Measurements from ENCODE around the gene RAB21. TPM values are rescaled to one million over a fixed set of nuclear protein-coding genes. Genes with fewer than 3 reads are reported as not detected.

Gene RAB21
- total and polyA plus RNA-seq, 2 of the 13 experiments (the other 11 are each of a cell fraction or from before 2014, with no cell fraction given), result 4.4 to 50.9 TPM

DNA sequence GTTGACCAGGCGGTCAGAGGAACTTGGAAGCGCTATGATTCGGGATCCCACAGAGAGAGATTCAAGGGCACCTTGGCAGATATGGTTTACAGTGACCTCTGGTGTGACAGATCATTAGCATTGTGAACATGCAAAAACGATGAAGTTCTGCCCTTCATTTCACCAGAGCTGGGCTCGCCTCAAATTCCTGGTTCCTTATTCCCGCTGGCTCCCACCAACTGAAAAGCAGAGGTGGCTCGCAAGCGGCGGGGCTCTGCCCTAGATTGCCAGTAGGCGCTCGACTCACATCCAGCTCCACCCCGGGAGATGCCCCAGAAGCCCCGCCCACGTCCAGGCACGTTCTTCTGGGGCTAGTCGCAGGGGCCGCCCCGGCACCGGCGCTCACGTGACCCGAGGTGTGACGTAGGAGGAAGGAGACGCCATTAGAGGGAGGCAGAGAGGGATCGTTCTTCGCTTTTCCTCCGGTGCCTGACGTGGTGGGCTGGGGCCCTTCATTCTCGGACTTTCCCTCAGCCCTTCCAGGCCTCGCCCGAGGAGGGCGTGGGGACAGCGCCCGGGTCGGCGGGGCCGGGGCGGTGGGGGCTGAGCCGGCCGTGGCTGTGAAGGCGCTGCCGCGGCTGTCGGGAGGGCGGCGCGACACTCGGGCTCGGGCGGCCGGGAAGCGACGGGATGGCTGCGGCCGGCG lies at the start of gene RAB21 (continued):
- peak; percentile 79 for TF ChIP-seq HIVEP1 (CRISPR knock-in tag; IDR thresholded peaks at IDR 0.05)
- TF ChIP-seq, protein P1, sequence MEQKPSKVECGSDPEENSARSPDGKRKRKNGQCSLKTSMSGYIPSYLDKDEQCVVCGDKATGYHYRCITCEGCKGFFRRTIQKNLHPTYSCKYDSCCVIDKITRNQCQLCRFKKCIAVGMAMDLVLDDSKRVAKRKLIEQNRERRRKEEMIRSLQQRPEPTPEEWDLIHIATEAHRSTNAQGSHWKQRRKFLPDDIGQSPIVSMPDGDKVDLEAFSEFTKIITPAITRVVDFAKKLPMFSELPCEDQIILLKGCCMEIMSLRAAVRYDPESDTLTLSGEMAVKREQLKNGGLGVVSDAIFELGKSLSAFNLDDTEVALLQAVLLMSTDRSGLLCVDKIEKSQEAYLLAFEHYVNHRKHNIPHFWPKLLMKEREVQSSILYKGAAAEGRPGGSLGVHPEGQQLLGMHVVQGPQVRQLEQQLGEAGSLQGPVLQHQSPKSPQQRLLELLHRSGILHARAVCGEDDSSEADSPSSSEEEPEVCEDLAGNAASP (CRISPR knock-in tag; IDR thresholded peaks at IDR 0.05; ENCODE audit: borderline replicate concordance), result no peak
- no peak for TF ChIP-seq MTF2 (CRISPR knock-in tag; IDR thresholded peaks at IDR 0.05; ENCODE audit: borderline replicate concordance)
- peak; percentile 55 for TF ChIP-seq KDM4B (CRISPR knock-in tag; IDR thresholded peaks at IDR 0.05)
- TF ChIP-seq ZC3H4 (CRISPR knock-in tag; IDR thresholded peaks at IDR 0.05; ENCODE audit: borderline replicate concordance), result no peak
- peak; percentile 82 for TF ChIP-seq ZNF501 (CRISPR knock-in tag; IDR thresholded peaks at IDR 0.05)
- TF ChIP-seq ZNF597 (CRISPR knock-in tag; IDR thresholded peaks at IDR 0.05), result no peak
- TF ChIP-seq ZFX (CRISPR knock-in tag; IDR thresholded peaks at IDR 0.05; ENCODE audit: low read depth), result peak; percentile 79
- peak; percentile 81; the same call in 1 of the 2 replicates for TF ChIP-seq ZSCAN21 (CRISPR knock-in tag; IDR thresholded peaks at IDR 0.05; ENCODE audit: borderline replicate concordance)
- 0 out of 2 replicates have a peak, but pooled peaks have one; percentile 48 for TF ChIP-seq DNMT1 (CRISPR knock-in tag; IDR thresholded peaks at IDR 0.05)
- 0 out of 2 replicates have a peak, but pooled peaks have one; percentile 12 for TF ChIP-seq ONECUT2 (CRISPR knock-in tag; IDR thresholded peaks at IDR 0.05)
- TF ChIP-seq, protein P2, sequence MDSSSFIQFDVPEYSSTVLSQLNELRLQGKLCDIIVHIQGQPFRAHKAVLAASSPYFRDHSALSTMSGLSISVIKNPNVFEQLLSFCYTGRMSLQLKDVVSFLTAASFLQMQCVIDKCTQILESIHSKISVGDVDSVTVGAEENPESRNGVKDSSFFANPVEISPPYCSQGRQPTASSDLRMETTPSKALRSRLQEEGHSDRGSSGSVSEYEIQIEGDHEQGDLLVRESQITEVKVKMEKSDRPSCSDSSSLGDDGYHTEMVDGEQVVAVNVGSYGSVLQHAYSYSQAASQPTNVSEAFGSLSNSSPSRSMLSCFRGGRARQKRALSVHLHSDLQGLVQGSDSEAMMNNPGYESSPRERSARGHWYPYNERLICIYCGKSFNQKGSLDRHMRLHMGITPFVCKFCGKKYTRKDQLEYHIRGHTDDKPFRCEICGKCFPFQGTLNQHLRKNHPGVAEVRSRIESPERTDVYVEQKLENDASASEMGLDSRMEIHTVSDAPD (CRISPR knock-in tag; IDR thresholded peaks at IDR 0.05), result peak; percentile 70
- no peak for TF ChIP-seq NONO (IDR thresholded peaks at IDR 0.05)
- TF ChIP-seq NONO (CRISPR knock-in tag; conservative IDR thresholded peaks at IDR 0.05), result 0 out of 2 replicates have a peak, but pooled peaks have one; percentile 57
- no peak for TF ChIP-seq HOXA9 (CRISPR knock-in tag; IDR thresholded peaks at IDR 0.05; ENCODE audit: borderline replicate concordance)
- no peak for TF ChIP-seq ARNT2 (CRISPR knock-in tag; IDR thresholded peaks at IDR 0.05; ENCODE audit: low read depth)
- TF ChIP-seq ZNF44 (CRISPR knock-in tag; IDR thresholded peaks at IDR 0.05), result peak; percentile 56; the same call in 1 of the 2 replicates
- TF ChIP-seq ZNF513 (CRISPR knock-in tag; conservative IDR thresholded peaks at IDR 0.05), result peak; percentile 94; the same call in 1 of the 2 replicates
- TF ChIP-seq, protein P3, sequence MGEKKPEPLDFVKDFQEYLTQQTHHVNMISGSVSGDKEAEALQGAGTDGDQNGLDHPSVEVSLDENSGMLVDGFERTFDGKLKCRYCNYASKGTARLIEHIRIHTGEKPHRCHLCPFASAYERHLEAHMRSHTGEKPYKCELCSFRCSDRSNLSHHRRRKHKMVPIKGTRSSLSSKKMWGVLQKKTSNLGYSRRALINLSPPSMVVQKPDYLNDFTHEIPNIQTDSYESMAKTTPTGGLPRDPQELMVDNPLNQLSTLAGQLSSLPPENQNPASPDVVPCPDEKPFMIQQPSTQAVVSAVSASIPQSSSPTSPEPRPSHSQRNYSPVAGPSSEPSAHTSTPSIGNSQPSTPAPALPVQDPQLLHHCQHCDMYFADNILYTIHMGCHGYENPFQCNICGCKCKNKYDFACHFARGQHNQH (CRISPR knock-in tag; IDR thresholded peaks at IDR 0.05), result peak; percentile 60
- TF ChIP-seq ZNF510 (CRISPR knock-in tag; IDR thresholded peaks at IDR 0.05; ENCODE audit: low read depth), result 0 out of 2 replicates have a peak, but pooled peaks have one; percentile 70
- TF ChIP-seq, protein P4, sequence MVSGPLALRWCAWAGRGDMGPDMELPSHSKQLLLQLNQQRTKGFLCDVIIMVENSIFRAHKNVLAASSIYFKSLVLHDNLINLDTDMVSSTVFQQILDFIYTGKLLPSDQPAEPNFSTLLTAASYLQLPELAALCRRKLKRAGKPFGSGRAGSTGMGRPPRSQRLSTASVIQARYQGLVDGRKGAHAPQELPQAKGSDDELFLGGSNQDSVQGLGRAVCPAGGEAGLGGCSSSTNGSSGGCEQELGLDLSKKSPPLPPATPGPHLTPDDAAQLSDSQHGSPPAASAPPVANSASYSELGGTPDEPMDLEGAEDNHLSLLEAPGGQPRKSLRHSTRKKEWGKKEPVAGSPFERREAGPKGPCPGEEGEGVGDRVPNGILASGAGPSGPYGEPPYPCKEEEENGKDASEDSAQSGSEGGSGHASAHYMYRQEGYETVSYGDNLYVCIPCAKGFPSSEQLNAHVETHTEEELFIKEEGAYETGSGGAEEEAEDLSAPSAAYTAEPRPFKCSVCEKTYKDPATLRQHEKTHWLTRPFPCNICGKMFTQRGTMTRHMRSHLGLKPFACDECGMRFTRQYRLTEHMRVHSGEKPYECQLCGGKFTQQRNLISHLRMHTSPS (CRISPR knock-in tag; IDR thresholded peaks at IDR 0.05; ENCODE audit: low read depth), result peak; percentile 32; the same call in 1 of the 2 replicates

All from HepG2 (cell line).